Neural cell (in vitro differentiated cells): Measurements from ENCODE around the gene DBR1. TPM values are rescaled to one million over a fixed set of nuclear protein-coding genes. Genes with fewer than 3 reads are reported as not detected.

Experiments used
- H2AFZ ChIP-seq: fragments of 200-600, 300-800 bp; sonication (generic), shearing (Covaris generic); 2 replicates; pipeline ENCODE4 v1.6.0; 2014; ENCODE audit warnings: low read depth, mild to moderate bottlenecking, antibody characterized with exemption, low read length, moderate library complexity
- H3F3A ChIP-seq: fragments of 200-600 bp; shearing (Covaris generic); 2 replicates; pipeline ENCODE4 v1.6.1; 2016; ENCODE audit warnings: mild to moderate bottlenecking, moderate library complexity, mixed read lengths, antibody characterized with exemption, low read length; ENCODE audit not compliant: insufficient read depth, poor library complexity, severe bottlenecking
- H3K27ac ChIP-seq: fragments of 200-600, 300-800 bp; sonication (generic), shearing (Covaris generic); 2 replicates; pipeline ENCODE4 v1.5.1; 2014; ENCODE audit warnings: mild to moderate bottlenecking, low read length, moderate library complexity
- H3K27me3 ChIP-seq: fragments of 300-800, 200-600 bp; sonication (generic), shearing (Covaris generic); 2 replicates; pipeline ENCODE4 v1.6.0; 2014; ENCODE audit warnings: mild to moderate bottlenecking, low read depth, low read length, moderate library complexity; ENCODE audit not compliant: insufficient read depth
- H3K36me3 ChIP-seq: fragments of 300-800, 200-600 bp; sonication (generic), shearing (Covaris generic); 2 replicates; pipeline ENCODE4 v1.5.1; 2014; ENCODE audit warnings: mild to moderate bottlenecking, antibody characterized with exemption, low read length, moderate library complexity; ENCODE audit not compliant: insufficient read depth
- H3K4me2 ChIP-seq: fragments of 300-800, 200-600 bp; sonication (generic), shearing (Covaris generic); 2 replicates; pipeline ENCODE4 v1.6.0; 2014; ENCODE audit warnings: mild to moderate bottlenecking, low read length
- H3K4me3 ChIP-seq: fragments of 300-800, 200-600 bp; sonication (generic), shearing (Covaris generic); 2 replicates; pipeline ENCODE4 v1.5.1; 2014; ENCODE audit warnings: mild to moderate bottlenecking, low read length, moderate library complexity
- H3K79me2 ChIP-seq: fragments of 200-600 bp; shearing (Covaris generic); replicated peaks from 2 replicates; pipeline ENCODE4 v1.6.0; 2014; ENCODE audit warnings: mild to moderate bottlenecking, low read length, moderate library complexity; ENCODE audit not compliant: insufficient read depth
- H3K9ac ChIP-seq: fragments of 300-800, 200-600 bp; sonication (generic), shearing (Covaris generic); 2 replicates; pipeline ENCODE4 v1.6.1; 2016; ENCODE audit warnings: mild to moderate bottlenecking, low read length, mixed read lengths
- H3K9me2 ChIP-seq: fragments of 200-600 bp; shearing (Covaris generic); 2 replicates; pipeline ENCODE4 v1.6.1; 2016; ENCODE audit warnings: mild to moderate bottlenecking, low read length, mixed read lengths; ENCODE audit not compliant: insufficient read depth
- H3K9me3 ChIP-seq: fragments of 200-600, 300-800 bp; sonication (generic), shearing (Covaris generic); 2 replicates; pipeline ENCODE4 v1.6.1; 2016; ENCODE audit warnings: mild to moderate bottlenecking, mixed run types, low read length, moderate library complexity, mixed read lengths
- H4K20me1 ChIP-seq: fragments of 200-600 bp; shearing (Covaris generic); 2 replicates; pipeline ENCODE4 v1.6.1; 2016; ENCODE audit warnings: mild to moderate bottlenecking, mixed run types; ENCODE audit not compliant: insufficient read depth
- CTCF ChIP-seq: fragments of 450-650 bp; IDR thresholded peaks from 2 replicates; pipeline ENCODE4 v1.5.1; 2014; ENCODE audit warnings: antibody characterized with exemption, mild to moderate bottlenecking, moderate library complexity; ENCODE audit not compliant: poor library complexity, severe bottlenecking
- EP300 ChIP-seq: fragments of 450-650 bp; conservative IDR thresholded peaks from 2 replicates; pipeline ENCODE4 v1.6.1; 2014; ENCODE audit warnings: antibody characterized with exemption, mild to moderate bottlenecking, moderate library complexity; ENCODE audit not compliant: poor library complexity, severe bottlenecking
- EZH2 ChIP-seq: fragments of 200-600, 300-800 bp; shearing (Covaris generic), sonication (generic); IDR thresholded peaks from 2 replicates; pipeline ENCODE4 v1.6.1; 2014; ENCODE audit warnings: antibody characterized with exemption, low read length, borderline replicate concordance, mild to moderate bottlenecking; ENCODE audit not compliant: insufficient read depth, poor library complexity, severe bottlenecking
- MXI1 ChIP-seq: fragments of 450-650 bp; conservative IDR thresholded peaks from 2 replicates; pipeline ENCODE4 v1.6.1; 2014; ENCODE audit warnings: antibody characterized with exemption, mild to moderate bottlenecking; ENCODE audit not compliant: poor library complexity, severe bottlenecking
- POLR2AphosphoS5 ChIP-seq: IDR thresholded peaks from 2 replicates; pipeline ENCODE4 v1.6.1; 2012
- RAD21 ChIP-seq: fragments of 450-650 bp; conservative IDR thresholded peaks from 2 replicates; pipeline ENCODE4 v1.6.1; 2014; ENCODE audit warnings: antibody characterized with exemption, mild to moderate bottlenecking, moderate library complexity
- SMC3 ChIP-seq: fragments of 450-650 bp; conservative IDR thresholded peaks from 2 replicates; pipeline ENCODE4 v1.6.1; 2014; ENCODE audit warnings: antibody characterized with exemption, mild to moderate bottlenecking, moderate library complexity; ENCODE audit not compliant: poor library complexity
- TAF1 ChIP-seq: IDR thresholded peaks from 2 replicates; pipeline ENCODE4 v1.6.1; 2012; ENCODE audit warnings: low read depth
- polyA plus RNA-seq: library from polyadenylated mRNA; depleted of rRNA; stranded (reverse); fragments of >200 nt; gene quantifications from 2 replicates; pipeline ENCODE4 v1.2.3, GENCODE V29; 2014
- TF ChIP-seq, protein P1 (sequence below): IDR thresholded peaks from 2 replicates; pipeline ENCODE4 v1.6.1; 2012; ENCODE audit warnings: borderline replicate concordance

The DBR1 gene
- polyA plus RNA-seq, 1 donor from 2014 or later = 32.4 TPM

DNA sequence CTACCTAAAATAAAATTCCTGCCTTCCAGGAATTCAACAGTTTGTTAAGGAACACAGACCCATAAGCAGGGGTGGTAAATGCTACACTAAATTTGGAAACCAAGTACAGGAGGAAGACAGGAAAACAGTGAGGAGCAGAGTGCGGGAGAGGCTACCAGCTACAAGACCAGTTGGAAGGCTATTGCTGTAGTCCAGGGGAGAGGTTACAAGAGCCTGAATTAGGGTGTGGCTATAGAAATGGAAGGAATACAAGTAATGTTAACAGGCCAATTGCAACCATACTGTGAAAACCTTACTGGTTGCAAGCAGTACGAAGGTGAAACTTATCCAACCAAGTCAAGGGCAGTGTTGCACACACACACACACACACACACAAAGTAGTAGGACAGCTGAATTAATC, 11.5 kb upstream of the DBR1 start:
- Histone ChIP-seq H3K9me3 (no peaks in the 10 kb centered on the region), H3K9ac (no peak overlapping the region), H3K36me3 (no peaks in the 10 kb centered on the region), H3K27ac (no peak overlapping the region), H3K79me2 (peaks cover 33% of the 10 kb centered on the region), H3K4me3 (peak overlapping the region; percentile 84), H2AFZ (no peak overlapping the region), H3K9me2 (no peaks in the 10 kb centered on the region), H4K20me1 (no peaks in the 10 kb centered on the region), H3K4me2 (peak overlapping the region; percentile 45), H3F3A (no peaks in the 10 kb centered on the region), H3K27me3 (peaks cover 15% of the 10 kb centered on the region)
- TF ChIP-seq RAD21 = no peak
- no peak for TF ChIP-seq POLR2AphosphoS5
- TF ChIP-seq, protein P1, sequence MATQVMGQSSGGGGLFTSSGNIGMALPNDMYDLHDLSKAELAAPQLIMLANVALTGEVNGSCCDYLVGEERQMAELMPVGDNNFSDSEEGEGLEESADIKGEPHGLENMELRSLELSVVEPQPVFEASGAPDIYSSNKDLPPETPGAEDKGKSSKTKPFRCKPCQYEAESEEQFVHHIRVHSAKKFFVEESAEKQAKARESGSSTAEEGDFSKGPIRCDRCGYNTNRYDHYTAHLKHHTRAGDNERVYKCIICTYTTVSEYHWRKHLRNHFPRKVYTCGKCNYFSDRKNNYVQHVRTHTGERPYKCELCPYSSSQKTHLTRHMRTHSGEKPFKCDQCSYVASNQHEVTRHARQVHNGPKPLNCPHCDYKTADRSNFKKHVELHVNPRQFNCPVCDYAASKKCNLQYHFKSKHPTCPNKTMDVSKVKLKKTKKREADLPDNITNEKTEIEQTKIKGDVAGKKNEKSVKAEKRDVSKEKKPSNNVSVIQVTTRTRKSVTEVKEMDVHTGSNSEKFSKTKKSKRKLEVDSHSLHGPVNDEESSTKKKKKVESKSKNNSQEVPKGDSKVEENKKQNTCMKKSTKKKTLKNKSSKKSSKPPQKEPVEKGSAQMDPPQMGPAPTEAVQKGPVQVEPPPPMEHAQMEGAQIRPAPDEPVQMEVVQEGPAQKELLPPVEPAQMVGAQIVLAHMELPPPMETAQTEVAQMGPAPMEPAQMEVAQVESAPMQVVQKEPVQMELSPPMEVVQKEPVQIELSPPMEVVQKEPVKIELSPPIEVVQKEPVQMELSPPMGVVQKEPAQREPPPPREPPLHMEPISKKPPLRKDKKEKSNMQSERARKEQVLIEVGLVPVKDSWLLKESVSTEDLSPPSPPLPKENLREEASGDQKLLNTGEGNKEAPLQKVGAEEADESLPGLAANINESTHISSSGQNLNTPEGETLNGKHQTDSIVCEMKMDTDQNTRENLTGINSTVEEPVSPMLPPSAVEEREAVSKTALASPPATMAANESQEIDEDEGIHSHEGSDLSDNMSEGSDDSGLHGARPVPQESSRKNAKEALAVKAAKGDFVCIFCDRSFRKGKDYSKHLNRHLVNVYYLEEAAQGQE = no peak
- no peak for TF ChIP-seq CTCF
- no peak for TF ChIP-seq TAF1
- TF ChIP-seq EZH2 = no peak
- TF ChIP-seq EP300 = no peak
- TF ChIP-seq SMC3 = no peak
- no peak for TF ChIP-seq MXI1

DNA sequence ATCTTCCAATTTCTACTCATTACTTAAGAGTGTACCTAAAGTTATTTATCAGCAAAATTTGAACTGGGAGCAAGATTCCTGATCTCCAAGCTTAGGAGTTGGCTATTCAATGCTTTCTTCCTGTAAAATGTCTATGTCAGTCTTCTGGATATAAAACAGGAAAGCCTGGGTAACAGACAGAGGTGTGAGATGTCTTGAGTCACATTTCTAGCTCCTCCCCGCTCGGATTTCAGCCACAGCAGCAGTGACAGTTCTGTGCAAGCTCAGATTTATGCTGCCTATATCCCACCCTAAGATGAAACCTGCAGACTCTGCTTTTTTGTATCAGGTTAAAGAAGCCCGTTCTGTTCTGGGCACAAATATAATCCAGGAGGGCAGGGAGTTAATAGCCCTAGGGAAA, 10.3 kb upstream of the DBR1 start:
- H3K36me3 ChIP-seq = no peaks in the 10 kb centered on the region
- H3K27me3 ChIP-seq = peaks cover 15% of the 10 kb centered on the region
- H4K20me1 ChIP-seq = no peaks in the 10 kb centered on the region
- H3K79me2 ChIP-seq = peaks cover 23% of the 10 kb centered on the region
- no peaks in the 10 kb centered on the region for H3K9me3 ChIP-seq
- no peak overlapping the region for H3K4me3 ChIP-seq
- no peak overlapping the region for H3K4me2 ChIP-seq
- no peak overlapping the region for H3K27ac ChIP-seq
- no peak overlapping the region for H3K9ac ChIP-seq
- no peaks in the 10 kb centered on the region for H3K9me2 ChIP-seq
- H2AFZ ChIP-seq = no peak overlapping the region
- no peaks in the 10 kb centered on the region for H3F3A ChIP-seq
- TF ChIP-seq EZH2 (no peak), MXI1 (no peak), POLR2AphosphoS5 (no peak), EP300 (no peak), TAF1 (no peak)
